ENCODE results near the gene CALHM1.
A peak's percentile ranks its signal among the peaks of the same experiment; 100 is the strongest.
"Not testable (repeated sequence)": the region's sequence is repeated elsewhere in the genome, so short reads cannot be mapped to it uniquely, and the experiment has no call there.

CALHM1 gene, protein sequence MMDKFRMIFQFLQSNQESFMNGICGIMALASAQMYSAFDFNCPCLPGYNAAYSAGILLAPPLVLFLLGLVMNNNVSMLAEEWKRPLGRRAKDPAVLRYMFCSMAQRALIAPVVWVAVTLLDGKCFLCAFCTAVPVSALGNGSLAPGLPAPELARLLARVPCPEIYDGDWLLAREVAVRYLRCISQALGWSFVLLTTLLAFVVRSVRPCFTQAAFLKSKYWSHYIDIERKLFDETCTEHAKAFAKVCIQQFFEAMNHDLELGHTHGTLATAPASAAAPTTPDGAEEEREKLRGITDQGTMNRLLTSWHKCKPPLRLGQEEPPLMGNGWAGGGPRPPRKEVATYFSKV

DNA sequence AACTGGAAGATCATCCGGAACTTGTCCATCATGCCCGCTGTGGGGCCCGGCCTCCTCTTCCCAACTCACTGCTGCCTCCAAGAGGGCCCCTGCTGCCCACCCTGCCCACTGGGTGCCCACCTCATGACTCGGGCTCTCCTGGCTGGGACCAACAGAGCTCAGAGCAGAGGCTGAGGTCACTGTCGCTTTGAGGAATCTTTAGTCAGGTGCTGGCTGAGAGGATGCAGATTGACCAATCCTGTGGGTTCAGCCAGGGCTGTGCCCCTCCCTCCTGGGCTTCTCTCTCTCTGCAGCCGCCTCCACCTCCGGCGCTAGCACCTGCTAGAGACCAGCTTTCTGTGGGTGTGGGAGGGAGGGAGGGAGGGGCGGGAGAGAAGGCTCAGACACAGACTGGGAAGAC, at the start of gene CALHM1:
Gene CALHM1, minus strand, starts transcription at position 181 of the 400 bp plus-strand sequence. Its CDS starts 149 bp downstream, at position 32.
- DNase-seq (ENCODE audit: low read depth in 1 of 2, low spot score in 1 of 2), result no peak

DNA sequence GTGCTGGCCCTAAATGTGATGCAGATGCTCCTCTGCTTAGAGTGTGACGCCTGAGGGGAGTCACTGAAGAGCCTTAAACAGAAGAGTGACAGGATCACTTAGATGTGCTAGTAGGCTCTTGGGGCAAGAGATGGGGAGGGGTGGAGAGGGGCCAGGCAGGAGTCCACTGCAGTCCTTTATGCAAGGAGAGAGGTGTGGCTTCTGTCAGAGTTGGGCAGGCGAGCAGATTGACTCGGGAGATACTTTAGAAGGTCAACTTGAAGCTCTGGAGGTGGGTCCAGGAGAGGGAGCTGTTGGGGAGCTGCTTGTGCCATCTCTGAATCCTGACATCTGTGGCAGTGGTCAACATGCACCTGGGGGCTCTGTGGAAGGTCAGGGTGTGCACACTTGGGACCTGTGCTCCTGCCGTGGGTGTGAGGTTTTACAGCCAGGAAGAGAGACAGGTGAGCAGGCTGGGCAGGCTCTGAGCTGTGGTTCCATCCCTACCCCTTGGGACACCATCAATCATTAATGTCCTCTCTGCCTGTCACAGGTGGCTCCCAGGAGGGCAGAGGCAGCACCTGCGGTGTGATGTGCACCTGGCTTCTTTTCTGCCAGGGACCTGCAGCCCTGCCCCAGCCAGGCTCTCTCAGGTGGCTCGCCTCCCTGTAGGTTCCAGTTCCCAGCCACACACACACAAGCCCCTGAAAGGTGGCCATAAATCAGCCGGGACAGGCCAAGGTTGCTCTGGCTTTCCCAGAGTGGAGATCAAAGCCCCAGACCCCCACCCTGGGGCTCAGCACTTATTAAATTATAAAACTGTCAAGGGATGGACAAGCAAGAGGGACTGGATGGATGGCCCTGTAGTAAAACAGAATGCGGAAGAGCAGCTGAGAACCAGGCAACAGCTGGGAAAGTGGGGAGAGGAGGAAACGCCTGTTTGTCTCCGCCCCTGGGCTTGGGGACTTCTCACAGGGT, 48.8 kb upstream of the CALHM1 start:
- DNase-seq (ENCODE audit: low read depth in 1 of 2, low spot score in 1 of 2), result no peak

DNA sequence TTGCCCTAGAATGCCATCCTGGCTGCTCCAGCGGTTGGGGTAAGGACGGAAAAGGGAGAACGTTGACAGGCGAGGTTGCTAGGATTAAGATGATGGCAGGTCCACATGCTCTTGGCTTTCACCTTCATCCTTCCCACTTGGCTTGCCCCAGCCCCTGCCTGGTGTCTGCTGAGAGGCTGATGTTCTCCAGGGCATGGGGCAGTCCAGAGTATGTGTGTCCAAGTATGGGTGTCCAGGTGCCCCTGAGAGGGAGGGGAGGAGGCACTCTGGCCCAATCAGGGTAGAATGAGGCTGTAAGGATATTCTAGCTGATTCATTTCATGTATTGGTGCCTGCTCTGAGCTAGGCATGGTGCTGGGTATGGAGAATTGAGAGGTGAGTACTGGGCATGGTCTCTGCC, 47.4 kb upstream of the CALHM1 start:
- DNase-seq (ENCODE audit: low read depth in 1 of 2, low spot score in 1 of 2), result no peak

DNA sequence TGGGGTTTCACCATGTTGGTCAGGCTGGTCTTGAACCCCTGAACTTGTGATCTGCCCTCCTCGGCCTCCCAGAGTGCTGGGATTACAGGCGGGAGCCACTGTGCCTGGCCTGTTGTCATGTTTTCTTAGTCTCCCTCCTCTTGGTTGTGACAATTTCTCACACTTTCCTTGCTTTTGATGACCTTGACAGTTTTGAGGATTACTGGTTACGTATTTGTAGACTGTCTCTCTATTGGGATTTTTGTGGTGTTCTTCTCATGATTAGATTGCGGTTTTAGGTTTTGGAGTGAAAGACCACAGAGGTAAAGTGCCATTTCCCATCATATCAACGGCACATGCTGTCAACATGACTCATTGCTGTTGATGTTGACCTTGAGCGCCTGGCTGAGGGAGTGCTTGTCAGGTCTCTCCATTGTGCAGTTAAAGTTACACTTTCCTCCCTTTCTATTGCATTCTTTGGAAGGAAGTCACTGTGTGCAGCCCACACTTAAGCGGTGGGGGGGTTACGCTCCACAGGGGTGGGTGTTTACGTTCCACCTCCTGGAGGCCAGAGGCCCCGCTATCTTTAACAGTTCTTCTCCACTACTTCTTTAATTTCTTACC, 45.6 kb upstream of the CALHM1 start:
- peak in 1 of 2 donors; percentile 16 for DNase-seq (ENCODE audit: low read depth in 1 of 2, low spot score in 1 of 2)

DNA sequence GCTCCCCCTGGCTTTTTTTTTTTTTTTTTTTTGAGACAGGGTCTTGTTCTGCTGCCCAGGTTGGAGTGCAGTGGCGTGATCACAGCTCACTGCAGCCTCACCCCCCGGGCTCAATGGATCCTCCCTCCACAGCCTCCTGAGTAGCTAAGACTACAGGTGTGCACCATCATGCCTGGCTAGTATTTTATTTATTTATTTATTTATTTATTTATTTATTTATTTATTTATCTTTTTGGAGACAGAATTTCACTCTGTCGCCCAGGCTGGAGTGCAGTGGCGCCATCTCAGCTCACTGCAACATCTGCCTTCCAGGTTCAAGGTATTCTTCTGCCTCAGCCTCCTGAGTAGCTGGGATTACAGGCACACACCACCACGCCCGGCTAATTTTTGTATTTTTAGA, 45.1 kb upstream of the CALHM1 start:
- DNase-seq (ENCODE audit: low read depth in 1 of 2, low spot score in 1 of 2), result not testable (repeated sequence)

DNA sequence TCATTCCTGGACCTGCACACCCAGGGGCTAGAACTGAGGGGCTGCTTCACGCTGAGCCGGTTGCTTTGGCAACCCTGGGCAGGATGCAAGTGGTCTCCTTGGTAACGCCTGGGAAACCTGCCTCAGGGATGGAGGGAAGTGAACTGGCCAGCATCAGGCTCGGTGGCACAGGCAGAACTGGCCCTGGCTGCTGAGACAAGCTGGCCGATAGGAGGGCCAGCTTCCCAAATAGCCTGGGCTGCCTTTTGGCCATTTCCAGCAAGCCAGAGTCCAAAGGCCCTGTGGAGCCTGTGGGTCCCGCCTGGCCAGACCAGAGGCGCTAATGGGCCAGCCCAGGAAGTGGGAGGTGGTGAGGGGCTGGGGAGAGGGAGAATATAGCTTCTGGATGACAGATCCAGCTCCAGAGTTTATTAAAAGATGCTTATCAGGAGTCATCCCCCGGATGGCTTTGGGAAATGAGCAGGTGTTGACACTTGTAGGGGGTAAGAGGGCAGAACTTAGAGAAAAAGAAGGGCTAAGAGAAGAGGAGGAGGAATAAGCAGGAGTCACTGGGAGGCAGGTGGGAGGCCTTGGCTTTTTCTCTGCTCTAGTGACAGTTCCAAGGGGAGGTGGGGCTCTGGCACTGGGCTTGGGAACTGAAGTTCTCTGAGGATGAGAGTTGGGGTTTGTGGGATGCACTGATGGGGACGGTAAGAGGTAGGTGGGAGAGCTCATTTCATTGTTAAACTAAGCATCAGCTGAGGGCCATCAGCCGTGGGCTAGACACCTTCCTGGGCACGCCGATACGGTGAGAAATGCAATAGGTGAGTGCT, 44.4 kb upstream of the CALHM1 start:
- DNase-seq (ENCODE audit: low read depth in 1 of 2, low spot score in 1 of 2), result no peak

DNA sequence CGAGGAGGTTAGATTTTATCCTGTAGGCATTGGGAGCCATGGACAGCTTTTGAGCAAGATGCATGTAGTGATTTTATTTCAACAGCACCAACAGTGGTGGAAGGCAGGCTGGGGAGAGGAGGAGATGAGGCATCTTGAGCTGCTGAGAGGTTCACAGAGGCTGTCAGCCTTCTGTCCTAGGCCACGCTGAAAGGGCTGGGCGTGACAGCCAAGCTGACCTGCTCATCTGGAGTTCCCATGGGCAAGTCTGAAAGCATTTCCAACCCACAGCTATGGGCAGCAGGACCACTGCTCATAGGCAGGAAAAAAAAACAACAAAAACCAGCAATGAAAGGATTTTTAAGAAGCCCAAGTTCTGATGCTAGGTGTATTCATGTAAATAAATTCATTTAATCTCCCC, 42.5 kb upstream of the CALHM1 start:
- DNase-seq (ENCODE audit: low read depth in 1 of 2, low spot score in 1 of 2), result no peak

DNA sequence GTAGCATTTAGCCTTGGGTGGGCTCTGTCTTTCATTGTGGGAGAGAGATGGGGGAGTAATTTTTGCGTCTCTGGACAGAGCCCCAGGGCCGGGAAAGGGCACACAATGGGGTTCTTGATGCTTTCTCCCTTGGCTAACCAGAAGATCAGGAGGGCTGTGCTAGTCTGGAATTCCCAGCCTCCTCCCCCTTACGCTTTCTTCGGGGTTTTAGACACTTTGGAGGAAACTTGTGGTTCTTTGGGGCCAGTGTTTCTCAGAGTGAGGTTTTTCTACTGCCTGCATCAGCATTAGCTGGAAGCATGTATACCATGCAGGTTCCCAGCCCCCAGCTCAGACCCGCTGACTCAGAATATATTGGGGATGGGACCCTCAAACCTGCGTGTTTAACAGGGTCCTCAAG, 41.8 kb upstream of the CALHM1 start:
- no peak for DNase-seq (ENCODE audit: low read depth in 1 of 2, low spot score in 1 of 2)

DNA sequence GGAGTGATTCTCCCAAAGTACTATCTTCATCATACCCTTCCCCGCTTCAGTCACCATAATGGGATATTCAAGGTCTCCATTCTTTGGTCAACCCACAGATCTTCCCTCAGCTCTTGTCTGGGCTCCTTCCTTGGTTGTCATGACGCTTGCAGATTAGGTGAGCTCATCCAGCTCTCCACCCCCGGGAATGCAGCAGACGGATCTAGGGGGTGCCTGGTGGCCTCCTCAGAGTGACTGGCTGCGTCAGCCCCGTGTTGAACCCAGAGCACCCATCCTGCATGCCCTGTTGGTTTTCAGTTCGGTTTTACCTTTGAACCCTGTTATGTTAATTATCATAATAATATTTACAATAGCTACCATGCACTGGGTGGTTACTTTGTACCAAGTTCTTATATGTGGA, 41.2 kb upstream of the CALHM1 start:
- no peak for DNase-seq (ENCODE audit: low read depth in 1 of 2, low spot score in 1 of 2)

DNA sequence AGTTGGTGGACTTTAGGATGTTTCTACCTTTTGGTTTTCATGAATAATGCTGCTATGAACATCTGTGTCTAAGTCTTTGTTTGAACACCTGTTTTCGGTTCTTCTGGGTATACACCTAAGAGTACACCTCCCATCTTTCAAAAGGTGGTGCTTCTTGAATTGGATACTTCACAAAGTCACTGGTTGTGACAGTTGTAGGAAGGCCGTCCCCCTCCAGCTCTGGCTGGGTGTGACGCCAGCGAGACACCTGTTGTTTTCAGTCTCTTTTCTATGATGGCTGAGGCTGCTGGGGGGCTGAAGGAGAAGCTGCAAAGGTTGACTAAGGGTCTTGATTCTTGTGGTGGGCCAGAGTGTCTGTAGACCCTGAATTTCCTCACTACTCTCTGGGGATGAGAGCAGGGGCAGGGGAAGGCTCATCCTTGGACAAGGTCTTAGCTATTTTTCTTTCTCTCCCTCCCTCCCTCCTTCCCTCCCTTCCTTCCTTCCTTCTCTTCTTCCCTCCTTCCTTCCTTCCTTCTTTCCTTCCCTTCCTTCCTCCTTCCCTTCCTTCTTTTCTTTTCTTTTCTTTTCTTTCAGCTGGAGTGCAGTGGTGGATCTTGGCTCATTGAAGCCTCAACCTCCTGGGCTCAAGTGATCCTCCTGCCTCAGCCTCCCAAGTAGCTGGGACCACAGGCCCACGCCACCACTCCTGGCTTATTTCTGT, 40.4 kb upstream of the CALHM1 start:
- DNase-seq (ENCODE audit: low read depth in 1 of 2, low spot score in 1 of 2), result no peak

DNA sequence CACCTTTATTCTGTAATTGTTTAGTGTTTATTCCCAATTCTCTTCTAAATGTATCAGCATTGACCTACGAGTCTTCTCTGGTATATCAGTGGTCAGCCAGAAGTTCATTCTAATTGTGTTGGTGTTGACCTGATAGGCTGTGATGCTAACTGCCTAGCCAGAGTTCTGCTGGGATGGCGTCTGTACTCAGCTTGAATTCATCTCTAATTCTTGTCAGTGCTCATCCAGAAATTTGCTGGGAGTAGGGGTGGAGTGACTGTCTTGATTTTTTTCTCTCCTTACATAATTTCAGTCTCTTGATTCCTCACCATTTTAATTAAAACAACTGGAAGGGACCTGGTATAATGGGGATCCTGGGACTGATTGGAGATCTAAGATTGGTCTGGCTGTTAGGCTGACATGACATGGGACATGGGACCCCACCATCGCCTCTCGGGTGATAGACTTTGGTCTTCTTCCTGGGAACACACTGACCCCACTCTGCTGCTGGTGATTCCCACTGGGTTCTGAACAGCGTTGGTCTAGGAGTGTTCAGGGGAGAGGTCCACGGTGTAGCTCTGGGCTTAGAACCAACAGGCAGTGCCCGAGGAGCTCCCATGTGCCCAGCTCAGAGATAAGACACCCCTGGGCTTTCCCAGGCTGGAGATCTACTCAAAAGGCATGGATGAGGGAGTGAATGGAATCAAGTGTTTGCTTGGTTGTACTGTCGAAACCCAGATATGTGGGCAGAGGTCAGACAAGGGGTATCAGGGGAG, 38.6 kb upstream of the CALHM1 start:
- no peak for DNase-seq (ENCODE audit: low read depth in 1 of 2, low spot score in 1 of 2)

DNA sequence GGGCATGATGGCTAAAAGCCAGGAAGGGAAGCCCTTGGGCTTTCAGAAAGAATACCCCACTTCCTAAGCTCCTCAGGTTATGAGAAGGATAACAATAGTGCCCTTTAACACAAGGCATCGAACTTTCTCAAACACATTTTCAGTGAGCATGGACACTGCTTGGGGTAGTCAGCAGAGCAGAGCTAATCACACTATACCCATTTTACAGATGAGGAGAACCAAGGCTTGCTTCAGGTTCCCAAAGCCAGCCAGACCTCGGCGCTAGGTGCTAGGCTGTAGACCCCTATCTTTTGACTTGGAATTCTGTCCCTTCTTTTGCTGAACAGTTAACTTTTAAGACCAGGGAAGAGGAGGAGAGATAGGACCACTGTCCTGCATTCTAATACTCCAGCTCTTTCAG, 36.6 kb upstream of the CALHM1 start:
- DNase-seq (ENCODE audit: low read depth in 1 of 2, low spot score in 1 of 2), result no peak

DNA sequence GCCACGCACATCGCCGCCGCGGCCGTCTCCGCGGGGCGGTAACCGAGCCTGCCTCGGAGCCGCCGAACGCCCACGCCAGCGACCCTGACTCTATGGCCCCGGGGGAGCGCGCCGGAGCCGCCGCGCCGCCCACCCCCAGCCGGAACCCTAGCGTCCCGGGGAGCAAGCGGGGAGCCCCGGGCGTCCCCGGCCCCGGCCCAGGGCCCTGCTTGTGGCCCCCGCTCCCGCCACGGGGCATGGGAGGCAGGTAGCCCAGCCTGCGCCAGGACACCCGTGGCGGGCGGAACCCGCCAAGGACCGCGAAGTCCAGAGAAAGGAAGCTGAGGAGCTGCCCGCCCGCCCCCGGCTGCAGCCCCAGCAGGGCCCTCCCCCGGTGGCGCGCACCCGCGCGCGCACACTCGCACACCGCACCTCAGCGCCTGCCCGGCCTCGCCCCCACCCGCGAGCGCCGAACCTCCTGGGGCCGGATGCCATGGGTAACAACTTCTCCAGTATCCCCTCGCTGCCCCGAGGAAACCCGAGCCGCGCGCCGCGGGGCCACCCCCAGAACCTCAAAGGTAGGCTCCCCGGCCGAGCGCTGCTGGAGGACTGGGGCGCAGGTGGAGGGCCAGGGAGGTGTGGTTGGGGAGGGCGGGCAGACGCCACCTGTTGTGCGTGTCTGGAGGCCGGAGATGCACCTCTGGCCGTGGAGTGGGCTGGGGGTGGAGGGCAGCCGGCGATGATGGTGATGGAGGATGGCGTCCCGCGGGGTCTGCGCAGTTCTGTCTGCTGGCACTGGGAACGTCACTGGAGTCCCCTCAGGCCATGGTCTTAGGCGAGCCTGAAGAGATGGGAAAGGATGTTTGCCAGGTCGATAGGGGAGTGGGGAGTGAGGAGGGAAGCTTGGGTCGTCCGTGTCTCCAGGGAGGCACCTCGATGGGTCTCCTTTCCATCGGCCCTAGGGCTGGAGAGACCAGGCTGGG, 35.5 kb upstream of the CALHM1 start:
- DNase-seq (ENCODE audit: low read depth in 1 of 2, low spot score in 1 of 2), result peak in 1 of 2 donors; percentile 9

DNA sequence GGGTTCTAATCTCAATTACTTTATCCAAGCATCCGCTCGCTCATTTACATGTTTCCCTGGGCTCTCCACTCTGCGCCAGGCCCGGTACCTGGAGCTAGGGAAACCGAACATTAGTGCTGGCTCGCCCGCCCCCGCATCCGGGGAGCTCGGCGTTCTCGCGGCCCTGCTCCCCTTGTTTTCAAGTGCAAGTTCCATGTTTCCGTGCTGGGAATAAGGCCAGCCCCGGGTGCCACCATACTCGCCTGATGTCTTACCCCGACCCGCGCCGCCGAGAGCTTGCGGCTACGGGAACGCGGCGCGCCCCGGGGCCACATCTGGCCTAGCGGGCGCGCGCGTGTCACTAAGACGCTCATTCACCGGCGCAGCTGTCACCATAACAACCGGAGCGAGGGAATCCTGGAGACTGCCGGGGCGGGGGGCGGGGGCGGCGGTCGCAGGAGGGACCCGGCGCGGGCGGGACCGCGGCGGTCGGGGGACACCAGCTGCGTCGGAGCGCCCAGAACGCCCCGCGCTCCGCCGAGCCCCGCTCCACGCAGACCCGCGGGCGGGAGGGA, 34.7 kb upstream of the CALHM1 start, which contains the start of gene NEURL1:
Gene NEURL1, plus strand, starts transcription at position 344 of the 554 bp plus-strand sequence. CDS start 683 bp downstream, outside the sequence.
- no peak for DNase-seq (ENCODE audit: low read depth in 1 of 2, low spot score in 1 of 2)

DNA sequence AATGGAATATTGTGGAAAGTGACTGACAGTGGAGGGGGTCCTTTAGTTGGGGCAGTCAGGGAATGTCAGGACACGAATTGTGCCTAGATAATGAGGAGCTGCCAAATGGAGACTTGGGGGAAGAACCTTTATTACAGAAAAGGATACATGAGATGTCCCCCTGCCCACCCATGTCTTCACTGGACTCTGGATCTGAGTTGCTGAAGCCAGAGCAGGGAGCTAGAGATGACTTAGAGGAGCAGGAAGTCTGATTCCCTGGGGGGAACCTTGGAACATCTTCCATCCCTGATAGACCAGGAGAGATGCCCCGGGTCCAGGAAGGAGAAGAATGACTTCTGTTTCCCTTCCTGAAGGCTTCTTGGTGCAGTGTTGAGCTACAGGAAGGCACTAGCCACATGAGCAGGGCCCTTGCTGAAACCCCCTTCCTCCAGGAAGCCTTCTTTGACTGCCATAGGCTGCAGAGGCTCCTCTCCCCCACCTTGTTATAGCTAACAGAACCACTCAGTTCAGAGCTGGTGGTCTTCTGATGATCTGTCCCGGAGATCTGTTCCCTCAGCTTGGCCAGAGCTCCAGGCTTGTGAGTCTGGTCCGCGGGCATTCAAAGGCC, 34.1 kb upstream of the CALHM1 start:
- no peak for DNase-seq (ENCODE audit: low read depth in 1 of 2, low spot score in 1 of 2)

DNA sequence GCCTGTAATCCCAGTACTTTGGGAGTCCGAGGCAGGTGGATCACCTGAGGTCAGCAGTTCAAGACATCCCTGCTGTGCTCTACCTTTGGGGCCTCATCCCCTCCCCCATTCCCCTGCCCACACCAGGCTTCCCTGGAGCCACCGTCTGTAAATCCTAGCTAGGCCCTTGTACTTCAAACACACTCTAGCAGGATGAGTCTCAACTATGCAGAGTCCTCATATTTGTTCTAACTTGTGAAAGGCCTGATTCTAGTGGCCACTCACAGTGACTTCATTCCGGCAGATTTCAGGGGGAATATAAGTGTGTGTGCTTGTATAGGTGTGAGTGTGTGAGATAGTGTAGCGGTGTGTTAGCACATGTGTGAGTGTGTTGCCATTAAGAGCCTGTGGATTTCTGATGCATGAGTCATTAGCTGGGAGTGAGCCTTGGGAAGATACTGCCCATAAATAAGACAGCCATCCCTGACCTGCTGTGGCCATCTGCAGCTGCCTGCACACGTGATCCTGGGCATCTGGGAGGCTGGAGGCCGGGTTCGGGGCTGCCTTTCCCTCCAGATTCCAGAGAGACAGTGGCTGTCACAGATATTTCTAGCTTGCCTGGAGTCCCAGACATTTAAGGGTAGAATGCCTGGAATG, 33.1 kb upstream of the CALHM1 start:
- no peak for DNase-seq (ENCODE audit: low read depth in 1 of 2, low spot score in 1 of 2)

DNA sequence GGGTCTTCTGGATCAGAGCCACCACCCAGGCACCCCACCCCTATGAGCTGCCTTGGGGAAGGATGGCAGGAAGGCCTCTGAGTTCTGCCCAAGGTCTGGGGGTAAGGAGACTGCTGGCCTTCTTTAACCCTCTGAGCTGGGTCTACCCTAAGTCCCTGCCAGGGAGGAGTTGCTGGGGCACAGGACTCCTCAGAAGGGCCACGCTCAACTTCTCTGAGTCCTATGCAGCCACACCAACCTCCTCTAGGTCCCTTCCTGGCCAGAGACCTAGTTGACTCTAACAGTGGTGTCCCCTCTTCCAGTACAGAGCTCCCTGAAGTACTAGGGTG, 32.2 kb upstream of the CALHM1 start:
- DNase-seq (ENCODE audit: low read depth in 1 of 2, low spot score in 1 of 2), result no peak
